H9 (cell line): ENCODE data around the gene NPC1L1. TPM values are rescaled to one million over a fixed set of nuclear protein-coding genes. Genes with fewer than 3 reads are reported as not detected.

Experiments used
- DNase-seq: peaks from one replicate; pipeline ENCODE4 v3.0.0-alpha.2; 2017
- H2AFZ ChIP-seq: one replicate; pipeline ENCODE4 v1.6.1; 2013; ENCODE audit warnings: mild to moderate bottlenecking, low read length, control low read depth, moderate library complexity
- H2AK5ac ChIP-seq: 2 replicates; pipeline ENCODE4 v1.6.1; 2013; ENCODE audit warnings: low read length, control low read depth, mixed read lengths; ENCODE audit not compliant: insufficient read length
- H2BK120ac ChIP-seq: one replicate; pipeline ENCODE4 v1.6.1; 2013; ENCODE audit warnings: low read depth, mild to moderate bottlenecking, low read length, control low read depth, inconsistent platforms; ENCODE audit not compliant: poor library complexity, severe bottlenecking
- H2BK12ac ChIP-seq: 2 replicates; pipeline ENCODE4 v1.6.1; 2013; ENCODE audit warnings: low read length, control low read depth, mixed read lengths, low read depth; ENCODE audit not compliant: insufficient read length
- H2BK15ac ChIP-seq: 2 replicates; pipeline ENCODE4 v1.6.1; 2013; ENCODE audit warnings: low read depth, low read length, control low read depth
- H2BK20ac ChIP-seq: one replicate; pipeline ENCODE4 v1.6.1; 2013; ENCODE audit warnings: low read depth, mild to moderate bottlenecking, low read length, control low read depth, inconsistent platforms; ENCODE audit not compliant: poor library complexity, severe bottlenecking
- H2BK5ac ChIP-seq: 2 replicates; pipeline ENCODE4 v1.6.1; 2013; ENCODE audit warnings: low read length, control low read depth, mixed read lengths; ENCODE audit not compliant: insufficient read length
- H3K14ac ChIP-seq: 2 replicates; pipeline ENCODE4 v1.6.1; 2013; ENCODE audit warnings: low read length, control low read depth; ENCODE audit not compliant: insufficient read depth
- H3K18ac ChIP-seq: 2 replicates; pipeline ENCODE4 v1.6.1; 2013; ENCODE audit warnings: low read depth, mild to moderate bottlenecking, mixed read lengths, low read length, control low read depth; ENCODE audit not compliant: insufficient read length
- H3K23ac ChIP-seq: 2 replicates; pipeline ENCODE4 v1.6.1; 2013; ENCODE audit warnings: low read length, control low read depth, mixed read lengths, low read depth; ENCODE audit not compliant: insufficient read length
- H3K23me2 ChIP-seq: 2 replicates; pipeline ENCODE4 v1.6.1; 2013; ENCODE audit warnings: low read depth, mild to moderate bottlenecking, mixed read lengths, low read length, control low read depth; ENCODE audit not compliant: insufficient read length, poor library complexity, severe bottlenecking
- H3K27ac ChIP-seq: 2 replicates; pipeline ENCODE4 v1.5.1; 2013; ENCODE audit warnings: low read length, control low read depth, mixed read lengths, low read depth; ENCODE audit not compliant: insufficient read length
- H3K27me3 ChIP-seq: 2 replicates; pipeline ENCODE4 v1.6.1; 2013; ENCODE audit warnings: low read length, control low read depth, inconsistent platforms; ENCODE audit not compliant: insufficient read depth
- H3K4ac ChIP-seq: 2 replicates; pipeline ENCODE4 v1.6.1; 2013; ENCODE audit warnings: low read depth, mild to moderate bottlenecking, control low read depth, inconsistent platforms, low read length, moderate library complexity
- H3K4me1 ChIP-seq: 2 replicates; pipeline ENCODE4 v1.6.1; 2013; ENCODE audit warnings: low read length, control low read depth, inconsistent platforms; ENCODE audit not compliant: insufficient read depth
- H3K4me2 ChIP-seq: 2 replicates; pipeline ENCODE4 v1.6.1; 2013; ENCODE audit warnings: low read length, control low read depth, mixed read lengths; ENCODE audit not compliant: insufficient read length, insufficient read depth
- H3K56ac ChIP-seq: 2 replicates; pipeline ENCODE4 v1.6.1; 2013; ENCODE audit warnings: low read depth, mild to moderate bottlenecking, mixed read lengths, low read length, control low read depth; ENCODE audit not compliant: insufficient read length
- H3K79me1 ChIP-seq: 2 replicates; pipeline ENCODE4 v1.6.1; 2013; ENCODE audit warnings: low read depth, mild to moderate bottlenecking, moderate library complexity, low read length, control low read depth, inconsistent platforms; ENCODE audit not compliant: insufficient read depth, poor library complexity, severe bottlenecking
- H3K79me2 ChIP-seq: 2 replicates; pipeline ENCODE4 v1.6.1; 2013; ENCODE audit warnings: low read length, control low read depth, inconsistent platforms; ENCODE audit not compliant: insufficient read depth
- H3K9ac ChIP-seq: 2 replicates; pipeline ENCODE4 v1.6.1; 2013; ENCODE audit warnings: low read length, control low read depth, mixed read lengths; ENCODE audit not compliant: insufficient read length; ENCODE audit errors: extremely low read depth
- H3K9me3 ChIP-seq: one replicate; pipeline ENCODE4 v1.6.1; 2013; ENCODE audit warnings: low read depth, low read length, inconsistent platforms; ENCODE audit not compliant: control insufficient read depth
- H3T11ph ChIP-seq: one replicate; pipeline ENCODE4 v1.6.1; 2013; ENCODE audit warnings: mild to moderate bottlenecking, low read length, control low read depth, inconsistent platforms
- H4K20me1 ChIP-seq: one replicate; pipeline ENCODE4 v1.6.1; 2013; ENCODE audit not compliant: control insufficient read depth, insufficient read length, insufficient read depth
- H4K5ac ChIP-seq: 2 replicates; pipeline ENCODE4 v1.6.1; 2013; ENCODE audit warnings: low read depth, mild to moderate bottlenecking, mixed read lengths, low read length, control low read depth; ENCODE audit not compliant: insufficient read length
- H4K8ac ChIP-seq: replicated peaks from 2 replicates; pipeline ENCODE4 v1.6.1; 2013; ENCODE audit warnings: low read length, control low read depth, mixed read lengths, low read depth; ENCODE audit not compliant: insufficient read length
- H4K91ac ChIP-seq: 2 replicates; pipeline ENCODE4 v1.6.1; 2013; ENCODE audit warnings: low read depth, mild to moderate bottlenecking, moderate library complexity, mixed read lengths, low read length, control low read depth; ENCODE audit not compliant: insufficient read length
- H3K27ac Mint-ChIP-seq, 3 experiments: 2 replicates in 2 of 3; 3 replicates in 1 of 3; pipeline ENCODE4 v1.8.0; 2020 to 2021; ENCODE audit warnings: mixed read lengths in 3 of 3, mild to moderate bottlenecking in 1 of 3, moderate library complexity in 1 of 3
- H3K27me3 Mint-ChIP-seq: 2 replicates; pipeline ENCODE4 v1.8.0; 2021; ENCODE audit warnings: low read depth, mild to moderate bottlenecking, moderate library complexity, mixed read lengths
- H3K36me3 Mint-ChIP-seq, 3 experiments: 2 replicates in 2 of 3; 3 replicates in 1 of 3; pipeline ENCODE4 v1.8.0; 2020 to 2021; ENCODE audit warnings: low read depth in 3 of 3, mixed read lengths in 3 of 3; ENCODE audit not compliant: insufficient read depth in 1 of 3
- H3K4me1 Mint-ChIP-seq, 2 experiments: 2 replicates each; pipeline ENCODE4 v1.8.0; 2020; ENCODE audit warnings: mixed read lengths in 2 of 2
- H3K4me3 Mint-ChIP-seq, 2 experiments: 2 replicates in 1 of 2; 3 replicates in 1 of 2; pipeline ENCODE4 v1.8.0; 2020 to 2021; ENCODE audit warnings: mild to moderate bottlenecking in 2 of 2, mixed read lengths in 2 of 2, moderate library complexity in 1 of 2
- H3K9me3 Mint-ChIP-seq, 2 experiments: 2 replicates in 1 of 2; 3 replicates in 1 of 2; pipeline ENCODE4 v1.8.0; 2020; ENCODE audit warnings: mild to moderate bottlenecking in 2 of 2, mixed read lengths in 2 of 2, moderate library complexity in 1 of 2
- CTCF ChIP-seq: fragments of 200-600 bp; sonication (generic); conservative IDR thresholded peaks from 3 replicates; pipeline ENCODE4 v1.8.0; 2021; ENCODE audit warnings: antibody characterized with exemption, mild to moderate bottlenecking
- WGBS: extraction: QIAGEN DNeasy Blood & Tissue Kit; methylation state at CpG from one replicate; pipeline ENCODE4 v1.1.7; 2013; ENCODE audit warnings: missing lambda C conversion rate, low lambda C conversion rate, mixed read lengths; ENCODE audit not compliant: insufficient read length; ENCODE audit errors: extremely low coverage; 5-methylcytosine and 5-hydroxymethylcytosine counted together
- total RNA-seq: library from RNA; stranded (reverse); gene quantifications from 2 replicates; pipeline ENCODE4 v1.2.1, GENCODE V29; 2021

The NPC1L1 gene
- total RNA-seq, 1 experiment from 2014 or later = 0.11 TPM

- no peak overlapping the region for H2BK5ac ChIP-seq
- H2BK120ac ChIP-seq = no peak overlapping the region
- H3K9me3 ChIP-seq = no peaks in the 10 kb centered on the region
- H3K9me3 Mint-ChIP-seq = peaks cover 16 to 19% of the 10 kb centered on the region in 2 experiments
- no peak overlapping the region for H2AK5ac ChIP-seq
- TF ChIP-seq CTCF = no peak
- no peak overlapping the region for H3K14ac ChIP-seq
- H3K9ac ChIP-seq = no peak overlapping the region
- DNase-seq = no peak
- H3K27me3 Mint-ChIP-seq = peaks cover 8% of the 10 kb centered on the region
- no peak overlapping the region for H4K5ac ChIP-seq
- H3K23ac ChIP-seq = no peak overlapping the region
- H3K4ac ChIP-seq = no peak overlapping the region
- no peak overlapping the region for H3K56ac ChIP-seq
- H3K4me2 ChIP-seq = no peak overlapping the region
- H3K79me1 ChIP-seq = no peaks in the 10 kb centered on the region
- H2BK20ac ChIP-seq = no peak overlapping the region
- no peaks in the 10 kb centered on the region for H3K27me3 ChIP-seq
- H2BK12ac ChIP-seq = no peak overlapping the region
- no peak overlapping the region for H3K18ac ChIP-seq
- H3K23me2 ChIP-seq = no peaks in the 10 kb centered on the region
- H2AFZ ChIP-seq = no peak overlapping the region
- no peak overlapping the region for H3T11ph ChIP-seq
- no peak overlapping the region for H4K8ac ChIP-seq
- H3K27ac Mint-ChIP-seq = no peak overlapping the region
- no peak overlapping the region for H3K27ac ChIP-seq
- WGBS = no CpG with 5 or more reads among the region's 1 CpG
- no peak overlapping the region for H4K91ac ChIP-seq
- H3K4me3 Mint-ChIP-seq = no peak overlapping the region
- H3K4me1 Mint-ChIP-seq = no peaks in the 10 kb centered on the region
- H3K4me1 ChIP-seq = no peaks in the 10 kb centered on the region
- H3K79me2 ChIP-seq = no peaks in the 10 kb centered on the region
- no peak overlapping the region for H2BK15ac ChIP-seq
- H4K20me1 ChIP-seq = no peaks in the 10 kb centered on the region
- H3K36me3 Mint-ChIP-seq = peaks cover 0 to 5% (median 3%) of the 10 kb centered on the region in 3 experiments; a peak in 3 of 7 replicates
Measured at GRCh38 chr7:44511236-44511635, 29.9 kb downstream of the NPC1L1 start.
